SHP77 treated with DMSO at 0.1 percent for 48 hours (cell line): ENCODE measurements around the gene RNASE11.
"Not testable (repeated sequence)": the region's sequence is repeated elsewhere in the genome, so short reads cannot be mapped to it uniquely, and the experiment has no call there.

ENCODE experiments used
- DNase-seq: peaks from one replicate; lab custom pipeline; 2025; lab: John Stamatoyannopoulos, UW

RNASE11 gene

GRCh38 chr14:20580242-20580641, 7.6 kb downstream of the RNASE11 start:
- DNase-seq = no peak

- no peak for DNase-seq
Observed at GRCh38 chr14:20578784-20579502, 8.9 kb downstream of the RNASE11 start.

- DNase-seq = no peak
Observed at GRCh38 chr14:20578325-20578724, 9.5 kb downstream of the RNASE11 start.

GRCh38 chr14:20572382-20572990, 15.3 kb downstream of the RNASE11 start:
- not testable (repeated sequence) for DNase-seq

GRCh38 chr14:20570720-20571119, 17.1 kb downstream of the RNASE11 start:
- DNase-seq = not testable (repeated sequence)

GRCh38 chr14:20569865-20570264, 17.9 kb downstream of the RNASE11 start:
- not testable (repeated sequence) for DNase-seq

GRCh38 chr14:20569066-20569465, 18.7 kb downstream of the RNASE11 start:
- no peak for DNase-seq

GRCh38 chr14:20568393-20568792, 19.4 kb downstream of the RNASE11 start:
- no peak for DNase-seq

GRCh38 chr14:20567199-20567598, 20.6 kb downstream of the RNASE11 start:
- DNase-seq = not testable (repeated sequence)

- DNase-seq = no peak
Observed at GRCh38 chr14:20564501-20564997, 23.3 kb downstream of the RNASE11 start.

GRCh38 chr14:20563971-20564370, 23.8 kb downstream of the RNASE11 start:
- DNase-seq = no peak

- DNase-seq = no peak
Observed at GRCh38 chr14:20560961-20561360, 26.8 kb downstream of the RNASE11 start, which contains the start of gene RNASE9. RNASE9 (minus strand) TSS chr14:20561047.

GRCh38 chr14:20559461-20559904, 28.3 kb downstream of the RNASE11 start:
- no peak for DNase-seq

- DNase-seq = no peak
Observed at GRCh38 chr14:20557212-20557542, 30.6 kb downstream of the RNASE11 start.

GRCh38 chr14:20556500-20557211, 31.1 kb downstream of the RNASE11 start:
- no peak for DNase-seq

GRCh38 chr14:20555845-20556244, 32.0 kb downstream of the RNASE11 start:
- DNase-seq = no peak

GRCh38 chr14:20553024-20553423, 34.8 kb downstream of the RNASE11 start:
- no peak for DNase-seq

GRCh38 chr14:20551606-20552005, 36.2 kb downstream of the RNASE11 start:
- no peak for DNase-seq

GRCh38 chr14:20550926-20551325, 36.9 kb downstream of the RNASE11 start:
- DNase-seq = no peak

- DNase-seq = no peak
Observed at GRCh38 chr14:20548414-20549158, 39.2 kb downstream of the RNASE11 start.

GRCh38 chr14:20546877-20547276, 40.9 kb downstream of the RNASE11 start:
- no peak for DNase-seq

- DNase-seq = no peak
Observed at GRCh38 chr14:20539906-20540305, 47.9 kb downstream of the RNASE11 start.
